ENCODE data around the gene MTHFS.
"Not testable (repeated sequence)": the region's sequence is repeated elsewhere in the genome, so short reads cannot be mapped to it uniquely, and the experiment has no call there.

The MTHFS gene

GRCh38 chr15:79896634-79897379, at the start of gene MTHFS:
Gene MTHFS, minus strand, starts transcription at chr15:79897014. Its CDS starts 26 bp downstream, at chr15:79896988.
- DNase-seq, result peak; percentile 59

- DNase-seq, result no peak
Measured at GRCh38 chr15:79944622-79945021, 47.8 kb upstream of the MTHFS start.

- no peak for DNase-seq
Measured at GRCh38 chr15:79943820-79944219, 47.0 kb upstream of the MTHFS start.

GRCh38 chr15:79942741-79943481, 46.1 kb upstream of the MTHFS start:
- no peak for DNase-seq

- DNase-seq, result no peak
Measured at GRCh38 chr15:79939399-79939798, 42.6 kb upstream of the MTHFS start.

GRCh38 chr15:79938143-79938542, 41.3 kb upstream of the MTHFS start:
- no peak for DNase-seq

GRCh38 chr15:79935556-79936201, 38.9 kb upstream of the MTHFS start:
- DNase-seq, result not testable (repeated sequence)

GRCh38 chr15:79933231-79933630, 36.4 kb upstream of the MTHFS start:
- no peak for DNase-seq

- DNase-seq, result no peak
Measured at GRCh38 chr15:79932447-79932846, 35.6 kb upstream of the MTHFS start.

GRCh38 chr15:79930516-79930915, 33.7 kb upstream of the MTHFS start:
- no peak for DNase-seq

GRCh38 chr15:79929412-79929811, 32.6 kb upstream of the MTHFS start:
- no peak for DNase-seq

GRCh38 chr15:79926116-79926515, 29.3 kb upstream of the MTHFS start:
- not testable (repeated sequence) for DNase-seq

GRCh38 chr15:79924379-79924778, 27.6 kb upstream of the MTHFS start:
- DNase-seq, result no peak

GRCh38 chr15:79923515-79924169, 26.8 kb upstream of the MTHFS start:
- peak; percentile 98 for DNase-seq

- DNase-seq, result no peak
Measured at GRCh38 chr15:79923079-79923514, 26.3 kb upstream of the MTHFS start.

GRCh38 chr15:79922512-79923078, 25.8 kb upstream of the MTHFS start:
- DNase-seq, result no peak

- no peak for DNase-seq
Measured at GRCh38 chr15:79919749-79920511, 23.1 kb upstream of the MTHFS start.

GRCh38 chr15:79919090-79919748, 22.4 kb upstream of the MTHFS start:
- DNase-seq, result no peak

- DNase-seq, result no peak
Measured at GRCh38 chr15:79918278-79918677, 21.5 kb upstream of the MTHFS start.

- no peak for DNase-seq
Measured at GRCh38 chr15:79916502-79917132, 19.8 kb upstream of the MTHFS start.

Data from NCI-H1417 treated with DMSO at 0.1 percent for 48 hours (cell line).